Measurements from ENCODE around the gene DLK2.

The DLK2 gene

DNA sequence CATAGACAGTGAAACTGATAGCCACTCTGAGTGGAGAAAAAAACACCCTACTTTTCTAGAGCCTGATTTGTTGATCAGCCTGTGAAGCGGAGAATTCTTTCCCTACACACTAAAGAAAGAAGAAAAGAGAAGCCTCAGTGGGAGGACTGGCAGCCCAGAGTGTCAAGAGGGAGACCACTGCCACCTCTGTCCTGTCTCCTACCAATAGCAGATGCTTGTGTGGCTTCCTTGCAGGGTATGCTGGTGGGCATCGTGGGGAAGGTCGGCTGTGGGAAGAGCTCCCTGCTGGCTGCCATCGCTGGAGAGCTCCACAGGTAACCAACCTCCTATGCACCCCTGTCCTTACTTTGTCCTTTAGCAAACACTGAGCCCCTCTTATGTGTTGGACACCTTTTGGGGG lies 17.6 kb downstream of the DLK2 start:
- ChIA-PET CTCF (interaction anchor here (1.0 to 4.5 kb wide), 7 partner anchors 10 to 69 kb away, joined by 3 to 28 read pairs (median 8); partner anchors contain the start of genes ABCC10 and DLK2), POLR2A (interaction anchor here (0.9 to 1.2 kb wide), 2 partner anchors 11 to 39 kb away, joined by 3 to 5 read pairs; partner anchors contain the start of genes ABCC10 and TJAP1)

DNA sequence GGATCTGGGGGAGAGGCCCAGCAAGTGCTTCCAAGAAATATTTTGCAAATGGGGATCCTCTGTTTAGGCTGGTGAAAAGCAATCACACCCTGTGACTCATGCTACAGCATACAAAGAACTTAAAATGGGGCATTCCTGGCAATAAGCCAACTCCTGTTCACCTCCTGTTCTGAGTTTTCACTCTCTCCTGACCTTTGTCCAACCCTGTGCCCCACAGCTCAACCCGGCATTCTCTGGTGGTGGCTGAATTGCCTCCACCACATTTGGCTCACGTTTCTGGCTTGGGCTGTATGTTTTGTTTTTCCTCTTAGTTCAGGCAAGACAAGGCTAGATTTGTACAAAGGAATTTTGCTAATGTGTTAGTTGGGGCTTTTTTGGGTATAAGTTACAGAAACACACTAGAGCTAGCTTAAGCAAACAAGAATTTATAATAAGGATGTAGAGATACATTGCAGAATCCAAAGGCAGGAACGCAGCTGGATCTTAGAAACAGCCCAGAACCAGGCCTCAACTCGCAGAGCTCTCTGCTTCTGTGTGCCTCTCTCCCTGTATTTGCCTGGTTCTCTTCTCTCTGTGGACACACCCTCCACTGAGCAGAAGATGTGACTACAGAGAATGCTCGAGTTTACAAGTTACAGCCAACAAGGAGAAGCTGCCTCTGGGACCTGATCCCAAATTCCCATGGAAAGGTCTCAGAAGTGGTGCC lies 18.6 kb downstream of the DLK2 start:
- POLR2A ChIA-PET: interaction anchor here (0.6 kb wide), 1 partner anchor 80 kb away, joined by 3 read pairs; the partner anchor contains the start of gene YIPF3
- DNase-seq (ENCODE audit: low read depth, low spot score): peak; percentile 23
- TF ChIP-seq, protein P1, sequence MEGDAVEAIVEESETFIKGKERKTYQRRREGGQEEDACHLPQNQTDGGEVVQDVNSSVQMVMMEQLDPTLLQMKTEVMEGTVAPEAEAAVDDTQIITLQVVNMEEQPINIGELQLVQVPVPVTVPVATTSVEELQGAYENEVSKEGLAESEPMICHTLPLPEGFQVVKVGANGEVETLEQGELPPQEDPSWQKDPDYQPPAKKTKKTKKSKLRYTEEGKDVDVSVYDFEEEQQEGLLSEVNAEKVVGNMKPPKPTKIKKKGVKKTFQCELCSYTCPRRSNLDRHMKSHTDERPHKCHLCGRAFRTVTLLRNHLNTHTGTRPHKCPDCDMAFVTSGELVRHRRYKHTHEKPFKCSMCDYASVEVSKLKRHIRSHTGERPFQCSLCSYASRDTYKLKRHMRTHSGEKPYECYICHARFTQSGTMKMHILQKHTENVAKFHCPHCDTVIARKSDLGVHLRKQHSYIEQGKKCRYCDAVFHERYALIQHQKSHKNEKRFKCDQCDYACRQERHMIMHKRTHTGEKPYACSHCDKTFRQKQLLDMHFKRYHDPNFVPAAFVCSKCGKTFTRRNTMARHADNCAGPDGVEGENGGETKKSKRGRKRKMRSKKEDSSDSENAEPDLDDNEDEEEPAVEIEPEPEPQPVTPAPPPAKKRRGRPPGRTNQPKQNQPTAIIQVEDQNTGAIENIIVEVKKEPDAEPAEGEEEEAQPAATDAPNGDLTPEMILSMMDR (IDR thresholded peaks at IDR 0.05; ENCODE audit: insufficient read depth, low read length, missing control alignments): no peak
- CTCF ChIA-PET: interaction anchor here (0.9 to 3.5 kb wide), 8 partner anchors 9 to 207 kb away, joined by 3 to 28 read pairs (median 6); partner anchors contain the start of genes ABCC10 and DLK2
- H3K4me3 ChIP-seq (ENCODE audit: low read depth, low read length): no peak overlapping the region

More for the DNA sequence above, 17.6 kb downstream of the DLK2 start:
- no peak for DNase-seq (ENCODE audit: low read depth, low spot score)
- H3K4me3 ChIP-seq (ENCODE audit: low read depth, low read length): no peak overlapping the region
- TF ChIP-seq, protein P1 (IDR thresholded peaks at IDR 0.05; ENCODE audit: insufficient read depth, low read length, missing control alignments): no peak

DNA sequence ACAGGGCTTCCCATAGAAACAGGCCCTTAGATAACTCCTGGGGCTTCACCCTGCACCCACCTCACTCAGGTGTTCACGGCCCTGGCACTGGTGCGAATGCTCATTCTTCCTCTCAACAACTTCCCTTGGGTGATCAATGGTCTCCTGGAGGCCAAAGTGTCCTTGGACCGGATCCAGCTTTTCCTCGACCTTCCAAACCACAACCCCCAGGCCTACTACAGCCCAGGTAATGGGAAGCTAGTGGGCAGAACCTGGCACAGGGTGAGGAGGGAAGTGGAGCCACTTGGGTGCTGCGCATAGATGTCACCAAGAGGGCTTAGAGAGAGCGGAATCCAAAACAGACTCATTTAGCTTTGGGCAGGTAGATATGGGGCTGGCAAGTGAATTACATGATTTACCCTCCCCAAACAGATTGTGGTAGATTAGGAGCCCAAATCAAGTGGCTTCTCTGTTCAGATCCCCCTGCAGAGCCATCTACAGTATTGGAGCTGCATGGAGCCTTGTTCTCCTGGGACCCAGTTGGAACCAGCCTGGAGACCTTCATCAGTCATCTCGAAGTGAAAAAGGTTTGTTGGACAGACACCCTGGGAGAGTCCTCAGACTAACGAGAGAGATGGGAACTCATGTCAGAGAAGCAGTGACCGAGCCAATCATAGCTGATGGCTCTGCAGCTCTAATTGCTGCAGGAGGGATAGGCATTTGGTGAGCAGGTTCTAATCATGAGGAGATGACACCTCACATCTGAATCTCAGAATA lies 19.5 kb downstream of the DLK2 start:
- POLR2A ChIA-PET: no interaction called here
- DNase-seq (ENCODE audit: low read depth, low spot score): no peak
- no peak overlapping the region for H3K4me3 ChIP-seq (ENCODE audit: low read depth, low read length)
- TF ChIP-seq, protein P1 (IDR thresholded peaks at IDR 0.05; ENCODE audit: insufficient read depth, low read length, missing control alignments): no peak
- CTCF ChIA-PET: interaction anchor here (1.1 to 3.5 kb wide), 4 partner anchors 57 to 206 kb away, joined by 3 to 28 read pairs (median 6); no protein-coding TSS in a partner anchor

DNA sequence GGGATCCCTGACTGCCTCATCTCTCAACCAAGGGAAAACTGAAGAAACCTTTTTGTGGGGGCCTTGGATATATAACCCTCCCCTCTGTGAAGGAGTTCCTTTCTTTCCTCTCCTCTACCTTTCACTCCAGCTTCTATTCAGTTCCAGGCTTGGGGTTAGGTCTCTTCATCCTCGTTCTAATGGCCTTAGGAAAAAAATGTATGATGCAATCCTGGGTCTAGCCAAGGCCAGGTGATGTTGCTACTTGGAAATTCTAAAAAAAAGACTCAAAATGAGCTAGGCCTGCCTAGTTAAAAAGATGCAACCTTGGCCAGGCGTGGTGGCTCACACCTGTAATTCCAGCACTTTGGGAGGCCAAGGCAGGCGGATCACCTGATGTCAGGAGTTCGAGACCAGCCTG lies 20.4 kb downstream of the DLK2 start:
- no peak for DNase-seq (ENCODE audit: low read depth, low spot score)
- H3K4me3 ChIP-seq (ENCODE audit: low read depth, low read length): no peak overlapping the region
- CTCF ChIA-PET: interaction anchor here (1.2 to 3.5 kb wide), 2 partner anchors 16 to 72 kb away, joined by 3 to 28 read pairs; no protein-coding TSS in a partner anchor
- POLR2A ChIA-PET: no interaction called here
- TF ChIP-seq, protein P1 (IDR thresholded peaks at IDR 0.05; ENCODE audit: insufficient read depth, low read length, missing control alignments): no peak

DNA sequence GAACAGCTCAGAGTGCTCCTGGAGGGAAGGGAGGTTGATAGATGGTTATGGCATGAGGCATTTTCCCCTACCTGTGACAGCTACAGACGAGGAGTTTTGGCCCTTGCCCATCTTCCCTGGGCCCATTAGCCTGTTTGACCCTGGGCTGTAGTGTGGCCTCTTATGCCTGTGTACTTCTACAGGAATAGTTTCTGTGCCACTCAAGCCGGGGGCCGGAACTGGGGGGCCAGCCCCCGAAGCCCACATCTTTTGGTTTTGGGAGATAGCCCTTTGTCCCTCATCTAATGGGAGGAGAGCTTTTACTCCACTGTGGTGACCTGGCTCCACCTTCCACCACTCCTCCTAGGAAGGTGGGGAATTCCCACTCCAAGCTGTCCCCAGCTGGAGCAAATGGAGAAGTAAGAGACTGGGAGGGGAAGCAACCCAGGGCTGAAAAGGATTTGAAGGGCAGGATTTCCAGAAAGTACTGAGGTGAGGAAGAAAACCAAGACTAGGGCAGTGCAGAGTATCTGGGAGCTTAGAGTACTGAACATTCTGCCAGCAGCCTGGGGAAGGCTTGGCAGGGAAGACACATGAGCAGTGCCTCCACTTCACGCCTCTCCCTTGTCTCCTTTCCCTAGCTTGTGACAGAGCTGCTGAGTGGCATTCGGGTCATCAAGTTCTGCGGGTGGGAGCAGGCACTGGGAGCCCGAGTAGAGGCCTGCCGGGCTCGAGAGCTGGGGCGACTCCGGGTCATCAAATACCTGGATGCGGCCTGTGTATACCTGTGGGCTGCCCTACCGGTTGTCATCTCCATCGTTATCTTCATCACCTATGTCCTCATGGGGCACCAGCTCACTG lies 21.1 kb downstream of the DLK2 start:
- ChIA-PET POLR2A (no interaction called here), CTCF (interaction anchor here (0.8 to 3.5 kb wide), 7 partner anchors 17 to 205 kb away, joined by 3 to 28 read pairs (median 3); partner anchors contain the start of gene DNPH1)
- no peak overlapping the region for H3K4me3 ChIP-seq (ENCODE audit: low read depth, low read length)
- DNase-seq (ENCODE audit: low read depth, low spot score): no peak
- TF ChIP-seq, protein P1 (IDR thresholded peaks at IDR 0.05; ENCODE audit: insufficient read depth, low read length, missing control alignments): no peak

All from AG04449 (cell line).